Activated T-cell treated with anti-CD3 and anti-CD28 coated beads, Interleukin-2, amount 50 U/mL, for 24 hours (primary cell): ENCODE results near the gene DDO.
"Not testable (repeated sequence)": the region's sequence is repeated elsewhere in the genome, so short reads cannot be mapped to it uniquely, and the experiment has no call there.

Experiments
- DNase-seq: peaks from one replicate; pipeline ENCODE4 v3.0.0-alpha.2; 2020
- H3K27ac Mint-ChIP-seq: 2 replicates; pipeline ENCODE4 v1.8.0; 2020; ENCODE audit warnings: mild to moderate bottlenecking, mixed read lengths
- H3K27me3 Mint-ChIP-seq: 2 replicates; pipeline ENCODE4 v1.8.0; 2020; ENCODE audit warnings: mixed read lengths
- H3K36me3 Mint-ChIP-seq: 2 replicates; pipeline ENCODE4 v1.8.0; 2020; ENCODE audit warnings: low read depth, mixed read lengths
- H3K4me1 Mint-ChIP-seq: 2 replicates; pipeline ENCODE4 v1.8.0; 2020; ENCODE audit warnings: low read depth, mixed read lengths
- H3K4me3 Mint-ChIP-seq: 2 replicates; pipeline ENCODE4 v1.8.0; 2020; ENCODE audit warnings: mild to moderate bottlenecking, moderate library complexity, mixed read lengths
- H3K9me3 Mint-ChIP-seq: 2 replicates; pipeline ENCODE4 v1.8.0; 2020; ENCODE audit warnings: mixed read lengths

DDO gene

DNA sequence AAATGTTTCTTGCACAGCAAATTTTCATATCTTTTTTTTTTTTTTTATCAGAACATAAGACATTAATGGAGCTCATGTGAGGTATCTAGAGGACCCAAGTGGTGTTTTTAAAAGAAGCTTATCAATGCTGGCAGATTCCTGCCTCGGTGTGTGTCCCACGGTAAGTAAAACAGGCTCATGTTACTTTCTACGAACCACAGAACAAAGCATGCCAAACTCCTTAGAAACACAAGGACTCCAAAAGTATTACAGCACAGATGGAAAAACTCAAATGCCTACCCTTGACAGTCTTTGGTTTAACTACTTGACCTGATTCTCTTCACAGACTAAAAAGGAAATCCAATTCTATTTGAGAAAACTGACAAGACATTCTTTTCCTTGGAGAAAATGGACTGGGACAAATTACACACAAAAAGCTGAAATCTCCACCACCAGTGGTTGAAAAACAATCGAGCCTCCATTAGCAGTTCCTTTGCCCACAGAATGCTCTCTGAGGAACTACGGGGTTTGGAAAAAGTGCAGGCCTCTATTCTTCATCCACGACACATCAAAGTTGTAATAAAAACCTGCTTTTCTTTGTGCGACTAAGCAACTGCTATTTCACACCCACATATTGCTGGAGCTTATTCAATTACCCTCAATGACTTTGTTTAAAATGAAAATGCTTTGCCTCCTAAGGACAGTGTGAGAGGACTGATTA lies 62.7 kb downstream of the DDO start:
- no peaks in the 10 kb centered on the region for H3K9me3 Mint-ChIP-seq
- peaks cover 29% of the 10 kb centered on the region for H3K27me3 Mint-ChIP-seq
- H3K4me1 Mint-ChIP-seq = peaks cover 12% of the 10 kb centered on the region
- no peak for DNase-seq
- H3K27ac Mint-ChIP-seq = no peak overlapping the region
- H3K4me3 Mint-ChIP-seq = no peak overlapping the region
- H3K36me3 Mint-ChIP-seq = no peaks in the 10 kb centered on the region

DNA sequence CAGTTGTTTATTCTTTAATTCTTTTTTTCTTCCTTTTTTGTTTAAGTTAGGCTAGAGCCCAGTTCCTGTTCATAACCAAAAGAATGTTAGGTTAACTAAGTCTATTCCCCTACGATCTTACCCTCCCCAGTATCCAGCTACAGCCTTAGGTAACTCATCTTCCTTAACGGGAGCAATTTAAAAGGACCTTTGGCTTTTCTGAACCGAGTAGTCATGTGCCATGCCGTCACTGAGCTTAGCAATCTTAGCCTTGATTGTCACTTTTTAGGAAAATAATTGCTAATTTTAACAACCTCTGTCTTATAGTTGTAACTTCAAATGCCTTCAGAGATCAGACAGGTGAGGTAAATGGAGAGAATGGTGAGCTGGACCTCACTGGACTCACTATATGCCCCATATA lies 63.4 kb downstream of the DDO start:
- no peaks in the 10 kb centered on the region for H3K36me3 Mint-ChIP-seq

GRCh38 chr6:110351546-110351945 lies 63.8 kb downstream of the DDO start:
- H3K27ac Mint-ChIP-seq = no peak overlapping the region
- H3K27me3 Mint-ChIP-seq = peaks cover 18% of the 10 kb centered on the region
- no peaks in the 10 kb centered on the region for H3K36me3 Mint-ChIP-seq
- no peak for DNase-seq
- H3K9me3 Mint-ChIP-seq = no peaks in the 10 kb centered on the region
- H3K4me3 Mint-ChIP-seq = no peak overlapping the region
- H3K4me1 Mint-ChIP-seq = peaks cover 1% of the 10 kb centered on the region

More for the DNA sequence above, 63.4 kb downstream of the DDO start:
- DNase-seq = no peak
- peaks cover 22% of the 10 kb centered on the region for H3K27me3 Mint-ChIP-seq
- H3K27ac Mint-ChIP-seq = no peak overlapping the region
- no peaks in the 10 kb centered on the region for H3K9me3 Mint-ChIP-seq
- H3K4me1 Mint-ChIP-seq = peaks cover 6% of the 10 kb centered on the region
- no peak overlapping the region for H3K4me3 Mint-ChIP-seq

DNA sequence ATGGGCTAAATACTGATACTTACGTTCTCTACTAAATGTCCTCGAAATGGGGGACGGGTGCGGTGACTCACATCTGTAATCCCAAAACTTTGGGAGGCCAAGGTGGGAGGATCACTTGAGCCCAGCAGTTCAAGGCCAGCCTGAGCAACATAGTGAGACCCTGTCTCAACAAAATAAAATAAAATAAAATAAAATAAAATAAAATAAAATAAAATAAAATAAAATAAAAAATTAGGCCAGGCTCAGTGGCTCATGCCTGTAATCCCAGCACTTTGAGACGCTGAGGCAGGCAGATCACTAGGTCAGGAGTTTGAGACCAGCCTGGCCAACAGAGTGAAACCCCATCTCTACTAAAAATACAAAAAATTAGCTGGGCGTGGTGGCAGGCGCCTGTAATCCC lies 64.8 kb downstream of the DDO start:
- H3K4me3 Mint-ChIP-seq, H3K9me3 Mint-ChIP-seq: not testable (repeated sequence)

GRCh38 chr6:110348961-110349690 lies 66.2 kb downstream of the DDO start:
- DNase-seq = no peak
- Mint-ChIP-seq H3K4me1 (no peaks in the 10 kb centered on the region), H3K27me3 (no peaks in the 10 kb centered on the region)

More for the DNA sequence above, 64.8 kb downstream of the DDO start:
- not testable (repeated sequence) for H3K27me3 Mint-ChIP-seq, H3K4me1 Mint-ChIP-seq, H3K36me3 Mint-ChIP-seq, H3K27ac Mint-ChIP-seq, DNase-seq

GRCh38 chr6:110345025-110345424 lies 70.3 kb downstream of the DDO start:
- no peaks in the 10 kb centered on the region for H3K9me3 Mint-ChIP-seq
- H3K36me3 Mint-ChIP-seq = no peaks in the 10 kb centered on the region
- DNase-seq = no peak
- peaks cover 2% of the 10 kb centered on the region for H3K27me3 Mint-ChIP-seq
- H3K27ac Mint-ChIP-seq = no peak overlapping the region
- no peaks in the 10 kb centered on the region for H3K4me1 Mint-ChIP-seq
- H3K4me3 Mint-ChIP-seq = no peak overlapping the region

More at GRCh38 chr6:110348961-110349690, 66.2 kb downstream of the DDO start:
- Mint-ChIP-seq H3K27ac (no peak overlapping the region), H3K36me3 (no peaks in the 10 kb centered on the region), H3K9me3 (no peaks in the 10 kb centered on the region), H3K4me3 (no peak overlapping the region)

DNA sequence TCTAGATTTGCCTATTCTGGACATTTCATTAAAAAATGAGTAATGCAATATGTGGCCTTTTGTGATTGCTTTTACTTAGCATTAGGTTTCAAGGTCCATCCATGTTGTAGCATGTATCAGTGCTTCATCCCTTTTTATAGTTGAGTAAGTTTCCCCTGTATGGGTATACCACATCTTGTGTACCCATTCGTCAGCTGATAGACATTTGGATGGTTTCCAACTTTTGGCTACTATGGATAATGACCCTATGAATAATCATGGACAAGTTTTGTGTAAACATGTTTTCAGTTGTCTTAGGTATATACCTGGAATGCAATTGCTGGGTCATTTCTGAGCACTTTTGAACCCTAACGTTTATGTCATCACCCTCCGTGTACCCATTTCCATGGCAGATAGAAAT lies 72.6 kb downstream of the DDO start:
- H3K4me3 Mint-ChIP-seq = no peak overlapping the region
- H3K27me3 Mint-ChIP-seq = peaks cover 7% of the 10 kb centered on the region
- H3K36me3 Mint-ChIP-seq = no peaks in the 10 kb centered on the region
- no peaks in the 10 kb centered on the region for H3K9me3 Mint-ChIP-seq
- H3K27ac Mint-ChIP-seq = no peak overlapping the region
- no peaks in the 10 kb centered on the region for H3K4me1 Mint-ChIP-seq
- DNase-seq = no peak
